Cardiac septum (tissue), 1 donor: ENCODE data around the gene DDX10. TPM values are rescaled to one million over a fixed set of nuclear protein-coding genes. Genes with fewer than 3 reads are reported as not detected.

Experiments used
- DNase-seq: peaks from one replicate; pipeline ENCODE4 v3.0.0-alpha.2; 2020; ENCODE audit warnings: low spot score
- intact Hi-C: fragments of 100-400 bp; cut with DNase I; formaldehyde crosslinking; loops from one replicate; pipeline ENCODE4 v1.14.0; 2022
- total RNA-seq: library from RNA; stranded (reverse); fragmentation: NEBNext Ultra II Directional; extraction: Animal tissue kit (Norgen Biotek cat#: 25700); gene quantifications from one replicate; pipeline ENCODE4 v1.2.1, GENCODE V29; 2021
- donor health status: DM: no; HTN: no; CAD: no.

The DDX10 gene
- total RNA-seq, 1 donor from 2014 or later: 11.5 TPM

GRCh38 chr11:108985236-108985944, 320.5 kb downstream of the DDX10 start:
- no peak for DNase-seq
- intact Hi-C loops: loop anchor here (10.0 kb wide), 1 partner anchor 329 kb away; no protein-coding TSS in a partner anchor

DNA sequence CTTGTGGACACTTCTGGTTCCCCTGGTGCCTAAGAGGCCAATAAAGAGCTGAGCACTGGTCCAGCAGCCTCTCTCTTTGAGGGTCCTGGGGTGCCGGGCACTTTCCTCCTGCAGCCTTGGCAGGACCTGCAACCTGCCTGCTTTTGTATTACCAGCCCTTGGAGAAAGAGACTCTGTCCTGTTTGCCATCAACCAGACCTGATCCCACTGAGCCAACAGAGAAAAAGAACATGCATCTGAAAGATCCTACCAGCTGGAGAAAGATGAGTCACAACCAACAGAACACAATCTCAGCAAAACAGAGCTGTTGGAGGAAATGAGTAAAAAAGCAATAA, 321.0 kb downstream of the DDX10 start:
- intact Hi-C loops: loop anchor here (10.0 kb wide), 1 partner anchor 329 kb away; no protein-coding TSS in a partner anchor
- DNase-seq: no peak

Other genes starting within 250 kb of the DDX10 start
- gene C11orf65, start 197.5 kb upstream of the DDX10 start, total RNA-seq: 0.62 TPM
- gene POGLUT3, start 166.7 kb upstream of the DDX10 start, total RNA-seq: 8.6 TPM
- gene EXPH5, start 71.3 kb upstream of the DDX10 start, total RNA-seq: 0.46 TPM